Effector memory CD4-positive, alpha-beta T cell (primary cell): ENCODE measurements around the gene KRT82.
"Not testable (repeated sequence)": the region's sequence is repeated elsewhere in the genome, so short reads cannot be mapped to it uniquely, and the experiment has no call there.

ENCODE experiments used
- DNase-seq, 3 donors: peaks; one replicate each; pipeline ENCODE4 v3.0.0-alpha.2; 2020
- H3K27ac ChIP-seq: 2 replicates; pipeline ENCODE4 v1.7.0; 2013; ENCODE audit warnings: mild to moderate bottlenecking, low read length, moderate library complexity; ENCODE audit not compliant: insufficient read depth, poor library complexity, severe bottlenecking
- H3K27me3 ChIP-seq: replicated peaks from 2 replicates; pipeline ENCODE4 v1.7.0; 2013; ENCODE audit warnings: mild to moderate bottlenecking, low read length; ENCODE audit not compliant: insufficient read depth, control insufficient read depth, poor library complexity, severe bottlenecking
- H3K36me3 ChIP-seq: 2 replicates; pipeline ENCODE4 v1.7.0; 2013; ENCODE audit warnings: mild to moderate bottlenecking, low read length, moderate library complexity; ENCODE audit not compliant: control insufficient read depth, insufficient read depth
- H3K4me1 ChIP-seq: 2 replicates; pipeline ENCODE4 v1.7.0; 2013; ENCODE audit warnings: low read length, mild to moderate bottlenecking; ENCODE audit not compliant: control insufficient read depth, insufficient read depth, poor library complexity, severe bottlenecking
- H3K4me3 ChIP-seq: 2 replicates; pipeline ENCODE4 v1.7.0; 2013; ENCODE audit warnings: low read length, low read depth, mild to moderate bottlenecking; ENCODE audit not compliant: insufficient read depth, poor library complexity, severe bottlenecking
- H3K9me3 ChIP-seq: 2 replicates; pipeline ENCODE4 v1.7.0; 2013; ENCODE audit warnings: mild to moderate bottlenecking, low read length, moderate library complexity; ENCODE audit not compliant: control insufficient read depth

The KRT82 gene

GRCh38 chr12:52413782-52414345 lies 7.7 kb upstream of the KRT82 start:
- Histone ChIP-seq H3K27me3 (no peaks in the 10 kb centered on the region), H3K9me3 (no peaks in the 10 kb centered on the region), H3K4me3 (no peak overlapping the region), H3K36me3 (no peaks in the 10 kb centered on the region), H3K27ac (no peak overlapping the region), H3K4me1 (no peaks in the 10 kb centered on the region)
- no peak for DNase-seq

- Histone ChIP-seq H3K4me3 (no peak overlapping the region), H3K27me3 (no peaks in the 10 kb centered on the region), H3K27ac (no peak overlapping the region), H3K36me3 (no peaks in the 10 kb centered on the region), H3K4me1 (no peaks in the 10 kb centered on the region), H3K9me3 (no peaks in the 10 kb centered on the region)
- DNase-seq, result no peak
Observed at GRCh38 chr12:52413202-52413601, 7.1 kb upstream of the KRT82 start.

DNA sequence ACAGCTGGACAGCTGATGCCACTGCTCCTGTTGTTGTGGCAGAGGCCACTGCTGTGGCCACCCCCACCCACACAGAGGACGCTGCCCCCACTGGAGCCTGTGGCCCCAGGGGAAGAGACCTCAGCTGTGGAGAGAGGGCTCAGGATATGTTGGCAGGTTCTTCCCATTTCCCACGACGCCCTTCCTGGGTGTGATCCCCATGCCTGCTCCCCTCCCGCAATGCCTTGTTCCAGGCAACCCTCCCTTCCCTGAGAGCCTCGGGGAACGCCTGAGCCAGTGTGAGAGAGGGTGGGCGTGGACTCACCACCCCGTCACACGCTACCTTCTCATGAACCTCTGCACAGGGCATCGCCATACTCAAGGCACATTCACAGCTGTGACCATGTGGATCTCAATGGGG lies 5.7 kb upstream of the KRT82 start:
- no peaks in the 10 kb centered on the region for H3K27me3 ChIP-seq
- H3K4me1 ChIP-seq, result no peaks in the 10 kb centered on the region
- no peak overlapping the region for H3K27ac ChIP-seq
- no peaks in the 10 kb centered on the region for H3K36me3 ChIP-seq
- H3K9me3 ChIP-seq, result no peaks in the 10 kb centered on the region
- no peak overlapping the region for H3K4me3 ChIP-seq
- DNase-seq, result no peak

GRCh38 chr12:52410589-52411248 lies 4.6 kb upstream of the KRT82 start:
- H3K4me1 ChIP-seq, H3K36me3 ChIP-seq, H3K27ac ChIP-seq, H3K27me3 ChIP-seq, H3K9me3 ChIP-seq, H3K4me3 ChIP-seq, DNase-seq: not testable (repeated sequence)

DNA sequence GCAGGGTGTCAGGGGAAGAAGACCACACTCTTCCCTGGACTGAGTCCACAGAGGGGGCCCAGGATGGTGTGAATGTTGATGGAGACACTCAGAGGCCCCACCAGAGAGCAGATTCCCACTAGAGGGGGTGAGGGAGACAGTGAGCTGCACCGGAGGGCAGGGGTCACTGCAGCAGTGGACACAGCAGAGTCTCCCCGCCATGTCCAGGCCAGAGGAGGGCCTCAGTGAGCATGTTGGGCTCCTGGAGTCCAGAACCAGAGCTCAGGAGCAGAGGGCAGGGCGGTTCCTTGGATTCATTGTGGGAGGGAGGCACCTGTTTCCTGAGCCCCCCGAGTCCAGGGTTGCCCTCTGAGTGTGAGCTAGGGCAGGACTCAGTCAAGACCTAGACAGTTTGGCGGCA lies 1.8 kb upstream of the KRT82 start:
- H3K27me3 ChIP-seq, result no peaks in the 10 kb centered on the region
- no peaks in the 10 kb centered on the region for H3K4me1 ChIP-seq
- H3K9me3 ChIP-seq, result no peaks in the 10 kb centered on the region
- no peaks in the 10 kb centered on the region for H3K36me3 ChIP-seq
- DNase-seq, result no peak
- no peak overlapping the region for H3K4me3 ChIP-seq
- no peak overlapping the region for H3K27ac ChIP-seq

DNA sequence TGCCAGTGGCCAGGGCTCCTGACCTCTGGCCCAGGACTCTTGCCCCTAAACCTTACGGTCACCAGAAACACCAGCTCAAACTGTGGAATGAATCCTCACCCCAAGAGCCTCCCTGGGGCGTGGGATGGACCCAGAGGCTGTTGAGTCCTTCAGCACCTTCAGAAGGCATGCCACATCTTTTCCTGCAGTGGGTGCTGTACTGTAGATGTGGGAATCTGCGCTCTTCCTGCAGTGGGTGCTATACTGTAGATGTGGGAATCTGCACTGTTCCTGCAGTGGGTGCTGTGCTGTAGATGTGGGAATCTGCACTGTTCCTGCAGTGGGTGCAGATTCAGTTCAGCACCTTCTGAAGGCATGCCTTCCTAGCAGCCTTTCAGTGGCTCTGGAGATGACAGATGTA lies 1.2 kb downstream of the KRT82 start:
- H3K4me3 ChIP-seq, result no peak overlapping the region

DNA sequence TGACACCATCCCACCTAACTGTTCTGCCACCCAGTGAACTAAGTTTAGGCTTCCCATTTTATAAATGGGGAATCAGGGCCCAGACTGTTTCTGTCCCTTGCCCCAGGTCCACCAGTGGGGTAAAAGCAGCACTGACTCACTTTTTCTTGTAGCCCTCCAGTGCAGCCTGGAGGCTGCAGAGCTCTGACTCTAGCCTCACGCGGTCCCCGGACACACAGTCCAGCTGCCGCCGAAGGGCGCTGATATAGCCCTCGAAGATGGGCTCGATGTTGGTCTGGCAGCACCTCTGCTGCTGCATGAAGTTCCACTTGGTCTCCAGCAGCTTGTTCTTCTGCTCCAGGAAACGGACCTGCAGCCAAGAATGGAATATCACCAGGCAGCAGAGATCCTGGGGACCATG lies 2.6 kb downstream of the KRT82 start:
- Histone ChIP-seq H3K9me3 (no peaks in the 10 kb centered on the region), H3K4me3 (no peak overlapping the region), H3K36me3 (no peaks in the 10 kb centered on the region), H3K4me1 (no peaks in the 10 kb centered on the region), H3K27ac (no peak overlapping the region), H3K27me3 (no peaks in the 10 kb centered on the region)
- no peak for DNase-seq

More for the DNA sequence above, 1.2 kb downstream of the KRT82 start:
- no peaks in the 10 kb centered on the region for H3K9me3 ChIP-seq
- H3K27ac ChIP-seq, result no peak overlapping the region
- no peak for DNase-seq
- no peaks in the 10 kb centered on the region for H3K36me3 ChIP-seq
- H3K27me3 ChIP-seq, result no peaks in the 10 kb centered on the region
- no peaks in the 10 kb centered on the region for H3K4me1 ChIP-seq

- no peak overlapping the region for H3K4me3 ChIP-seq
- H3K27ac ChIP-seq, result no peak overlapping the region
- H3K4me1 ChIP-seq, result no peaks in the 10 kb centered on the region
- DNase-seq, result no peak
- H3K9me3 ChIP-seq, result no peaks in the 10 kb centered on the region
- no peaks in the 10 kb centered on the region for H3K27me3 ChIP-seq
- no peaks in the 10 kb centered on the region for H3K36me3 ChIP-seq
Observed at GRCh38 chr12:52402873-52403540, 3.1 kb downstream of the KRT82 start.

DNA sequence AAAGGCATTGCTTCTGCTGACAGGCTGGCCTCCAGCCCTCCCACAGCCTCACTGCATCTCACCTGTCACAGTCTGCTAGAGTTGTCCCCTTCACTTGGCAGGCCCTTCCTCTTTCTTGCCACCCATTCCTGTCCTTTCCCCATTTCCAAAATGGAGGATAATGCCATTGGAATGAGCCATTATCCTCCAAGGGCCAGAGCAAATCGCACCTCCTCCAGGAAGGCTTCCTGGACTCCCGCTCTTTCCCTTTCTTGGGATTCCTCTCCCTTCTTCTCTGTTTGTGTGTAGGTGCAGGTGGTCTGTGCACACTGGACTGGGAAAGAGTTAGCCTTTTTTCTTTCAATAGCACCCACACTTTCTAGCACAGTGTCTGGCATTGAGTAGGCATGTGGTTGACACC lies 3.8 kb downstream of the KRT82 start:
- Histone ChIP-seq H3K4me3 (no peak overlapping the region), H3K36me3 (no peaks in the 10 kb centered on the region), H3K27ac (no peak overlapping the region), H3K9me3 (no peaks in the 10 kb centered on the region), H3K4me1 (no peaks in the 10 kb centered on the region), H3K27me3 (no peaks in the 10 kb centered on the region)
- DNase-seq, result no peak

GRCh38 chr12:52401926-52402325 lies 4.2 kb downstream of the KRT82 start:
- Histone ChIP-seq H3K4me3 (no peak overlapping the region), H3K27me3 (no peaks in the 10 kb centered on the region), H3K27ac (no peak overlapping the region), H3K4me1 (no peaks in the 10 kb centered on the region), H3K9me3 (no peaks in the 10 kb centered on the region), H3K36me3 (no peaks in the 10 kb centered on the region)
- DNase-seq, result no peak
